H7 (cell line): ENCODE data around the gene CCDC92B. TPM values are rescaled to one million over a fixed set of nuclear protein-coding genes. Genes with fewer than 3 reads are reported as not detected.

Source experiments
- DNase-seq: peaks from one replicate; pipeline ENCODE4 v3.0.0; 2012
- H3K27me3 ChIP-seq: 2 replicates; pipeline ENCODE4 v1.6.0; 2011; ENCODE audit warnings: mild to moderate bottlenecking, low read length; ENCODE audit not compliant: control insufficient read depth, insufficient read depth
- H3K36me3 ChIP-seq: replicated peaks from 2 replicates; pipeline ENCODE4 v1.5.1; 2011; ENCODE audit warnings: low read length; ENCODE audit not compliant: control insufficient read depth, insufficient read depth
- H3K4me3 ChIP-seq: 2 replicates; pipeline ENCODE4 v1.5.1; 2011; ENCODE audit warnings: low read depth, mild to moderate bottlenecking, control low read depth, low read length, moderate library complexity; ENCODE audit not compliant: insufficient read depth
- total RNA-seq: library from RNA; depleted of rRNA; stranded (reverse); fragments of >200 nt; shearing (Covaris generic); gene quantifications from 2 replicates; pipeline ENCODE4 v1.2.3, GENCODE V29; 2014

The CCDC92B gene
- total RNA-seq, 1 experiment from 2014 or later: 2.5 TPM

DNA sequence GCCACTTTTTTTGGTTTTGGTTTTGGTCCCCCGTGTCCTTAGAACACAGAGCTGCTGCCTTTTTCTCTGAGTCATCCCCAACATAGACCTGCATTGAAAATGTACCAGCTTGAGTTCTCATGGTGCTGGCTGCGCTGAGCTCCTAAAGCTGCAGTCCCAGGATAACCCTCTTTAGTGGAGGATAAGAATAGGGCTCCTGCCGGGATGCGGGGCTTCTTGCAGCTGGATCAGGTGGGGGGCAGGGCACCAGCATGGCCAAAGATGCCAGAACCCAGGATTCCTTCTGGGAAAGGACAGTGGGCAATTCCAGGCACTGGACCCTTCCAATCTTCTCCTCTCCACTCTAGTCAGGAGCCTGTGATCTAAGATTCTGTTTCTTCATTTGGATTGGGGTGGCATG, 29.6 kb downstream of the CCDC92B start:
- peak; percentile 67 for DNase-seq

DNA sequence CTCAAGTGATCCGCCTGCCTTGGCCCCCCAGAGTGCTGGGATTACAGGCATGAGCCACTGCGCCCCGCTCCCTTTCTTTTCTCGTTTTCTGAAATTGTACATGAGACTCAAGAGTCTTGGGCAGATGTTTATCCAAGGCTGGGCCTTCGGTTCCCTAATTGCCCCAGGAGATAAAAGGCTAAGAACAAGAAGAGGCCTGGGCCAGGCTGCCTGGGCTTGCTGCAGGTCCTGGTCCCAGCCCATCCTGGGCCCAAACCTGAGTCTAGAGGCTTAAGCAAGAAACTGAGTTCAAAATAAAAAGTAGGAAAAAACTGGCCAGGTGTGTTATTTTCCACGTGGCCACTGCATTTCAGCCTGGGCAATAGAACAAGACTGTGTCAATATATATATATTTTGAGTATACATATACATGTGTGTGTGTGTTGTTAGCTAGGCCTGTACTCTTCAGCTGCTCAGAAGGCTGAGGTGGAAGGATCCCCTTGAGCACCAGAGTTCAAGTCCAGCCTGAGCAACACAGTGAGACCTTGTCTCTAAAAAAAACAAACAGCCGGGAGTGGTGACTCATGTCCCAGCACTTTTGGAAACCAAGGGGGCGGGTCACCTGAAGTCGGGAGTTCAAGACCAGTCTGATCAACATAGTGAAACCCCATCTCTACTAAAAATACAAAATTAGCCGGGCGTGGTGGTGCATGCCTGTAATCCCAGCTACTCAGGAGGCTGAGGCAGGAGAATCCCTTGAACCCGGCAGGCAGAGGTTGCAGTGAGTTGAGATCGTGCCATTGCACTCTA, 31.1 kb downstream of the CCDC92B start:
- Histone ChIP-seq H3K4me3 (no peak overlapping the region), H3K27me3 (no peaks in the 10 kb centered on the region), H3K36me3 (no peaks in the 10 kb centered on the region)
- no peak for DNase-seq

More for the DNA sequence above, 29.6 kb downstream of the CCDC92B start:
- Histone ChIP-seq H3K36me3 (no peaks in the 10 kb centered on the region), H3K27me3 (no peaks in the 10 kb centered on the region), H3K4me3 (no peak overlapping the region)

DNA sequence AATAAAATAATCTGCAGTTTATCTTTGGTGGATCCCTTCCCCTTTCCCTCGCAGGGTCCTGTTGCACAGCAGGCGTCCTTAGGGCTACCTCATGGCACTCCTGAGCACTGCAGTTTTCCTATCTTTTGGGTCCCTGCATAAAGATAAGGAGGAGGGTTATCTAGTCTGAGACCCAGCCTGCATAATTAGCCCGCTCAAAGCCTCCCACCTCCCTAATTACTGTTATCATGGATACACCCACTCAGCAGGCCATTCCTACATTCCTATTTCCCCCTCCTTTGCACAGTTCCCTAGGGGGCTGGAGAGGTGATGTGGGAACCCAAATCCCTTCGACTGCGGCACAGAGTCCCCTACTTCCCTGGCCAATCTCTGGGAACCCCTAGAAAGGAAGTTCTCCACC, 32.8 kb downstream of the CCDC92B start:
- H3K4me3 ChIP-seq: no peak overlapping the region
- peak; percentile 43 for DNase-seq
- H3K36me3 ChIP-seq: no peaks in the 10 kb centered on the region
- peaks cover 2% of the 10 kb centered on the region for H3K27me3 ChIP-seq

DNA sequence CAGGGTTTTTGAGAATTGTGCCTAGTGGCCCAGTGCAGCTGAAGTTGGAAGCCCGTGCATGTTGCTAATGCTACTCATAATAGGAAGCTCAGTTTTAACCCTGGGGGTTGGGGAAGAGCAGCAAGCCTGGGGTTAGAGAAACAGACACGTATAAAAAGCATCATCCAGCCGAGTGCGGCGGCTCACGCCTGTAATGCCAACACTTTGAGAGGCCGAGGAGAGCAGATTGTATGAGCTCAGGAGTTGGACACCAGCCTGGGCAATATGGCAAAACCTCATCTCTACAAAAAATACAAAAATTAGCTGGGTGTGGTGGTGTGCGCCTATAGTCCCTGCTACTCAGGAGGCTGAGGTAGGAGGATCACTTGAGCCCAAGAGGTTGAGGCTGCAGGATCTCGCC, 35.6 kb downstream of the CCDC92B start:
- Histone ChIP-seq H3K27me3 (peaks cover 5% of the 10 kb centered on the region), H3K4me3 (no peak overlapping the region), H3K36me3 (no peaks in the 10 kb centered on the region)
- no peak for DNase-seq

DNA sequence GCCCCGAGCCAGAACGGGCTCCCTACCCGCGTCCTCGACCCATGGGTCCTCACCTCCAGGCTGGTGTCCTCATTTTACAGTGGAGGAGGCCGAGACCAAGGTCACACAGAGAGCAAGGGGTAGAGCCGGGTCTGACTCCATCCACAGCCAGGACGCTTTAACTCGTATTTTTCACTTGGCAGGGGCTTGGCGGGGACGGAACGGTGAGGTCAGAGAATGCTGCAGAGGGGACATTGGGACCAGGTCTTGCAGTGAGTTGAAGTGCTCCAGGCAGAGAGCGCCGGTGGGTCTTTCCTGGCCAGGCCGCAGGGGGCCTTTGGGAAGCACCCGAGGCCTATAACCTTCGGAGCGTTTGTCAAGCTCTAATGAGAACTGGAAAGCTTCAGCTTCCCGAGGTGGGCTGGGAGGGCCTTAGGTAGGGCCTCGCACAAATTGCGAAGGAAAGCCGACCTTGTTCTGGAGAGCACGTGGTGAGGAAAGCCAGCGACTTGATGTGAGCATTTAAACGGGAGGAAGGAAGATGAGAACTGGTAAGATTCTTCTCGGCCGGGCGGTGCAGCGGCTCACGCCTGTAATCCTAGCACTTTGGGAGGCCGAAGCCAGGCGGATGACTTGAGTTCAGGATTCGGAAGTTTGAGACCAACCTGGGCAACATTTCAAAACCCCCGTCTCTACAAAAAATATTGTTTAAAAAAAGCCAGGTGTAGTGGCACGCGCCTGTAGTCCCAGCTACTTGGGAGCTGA, 37.0 kb downstream of the CCDC92B start:
- no peaks in the 10 kb centered on the region for H3K36me3 ChIP-seq
- no peak for DNase-seq

DNA sequence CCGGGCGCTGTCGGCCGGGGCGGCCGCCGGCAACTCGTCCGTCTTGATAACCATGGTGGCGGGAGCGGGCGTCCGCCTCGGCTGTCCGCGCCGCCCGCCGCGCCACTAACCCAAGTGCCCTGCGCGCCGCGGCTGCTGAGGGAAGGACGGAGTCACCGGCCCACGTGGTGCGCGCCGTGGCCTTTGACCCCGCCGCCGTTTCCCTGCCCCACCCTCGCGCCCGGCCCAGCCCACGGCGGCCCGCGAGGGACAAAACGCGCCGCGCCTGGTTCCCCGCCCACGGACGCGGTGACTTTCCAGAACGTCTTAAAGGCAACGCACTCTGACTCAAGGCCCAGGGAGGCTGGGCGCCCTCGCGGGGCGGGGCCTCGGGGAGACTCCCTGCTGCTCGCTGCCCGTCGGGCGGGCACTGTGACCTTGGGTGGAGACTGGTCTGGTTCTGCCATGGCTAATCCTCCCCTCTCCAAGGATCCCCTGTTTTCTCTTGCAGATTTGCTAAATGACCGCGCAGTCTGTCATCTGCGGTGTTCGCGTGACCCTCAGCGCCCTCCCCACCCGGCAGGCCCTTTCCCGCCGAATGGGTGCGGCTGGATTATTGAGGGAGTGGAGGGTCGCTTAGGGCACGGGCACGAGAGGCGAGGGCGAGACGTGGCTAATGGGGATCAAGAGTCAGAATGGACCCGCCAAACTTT, 37.7 kb downstream of the CCDC92B start, which contains the start of gene CLUH:
Gene CLUH (minus strand): TSS at position 157 of the 692 bp plus-strand sequence. CDS start 103 bp downstream, at position 54.
- Histone ChIP-seq H3K36me3 (no peaks in the 10 kb centered on the region), H3K27me3 (peaks cover 5% of the 10 kb centered on the region), H3K4me3 (peak within 1 kb of the TSS; percentile 71)
- peak; percentile 94 for DNase-seq

More for the DNA sequence above, 37.0 kb downstream of the CCDC92B start:
- Histone ChIP-seq H3K4me3 (peak overlapping the region; percentile 71), H3K27me3 (peaks cover 5% of the 10 kb centered on the region)

DNA sequence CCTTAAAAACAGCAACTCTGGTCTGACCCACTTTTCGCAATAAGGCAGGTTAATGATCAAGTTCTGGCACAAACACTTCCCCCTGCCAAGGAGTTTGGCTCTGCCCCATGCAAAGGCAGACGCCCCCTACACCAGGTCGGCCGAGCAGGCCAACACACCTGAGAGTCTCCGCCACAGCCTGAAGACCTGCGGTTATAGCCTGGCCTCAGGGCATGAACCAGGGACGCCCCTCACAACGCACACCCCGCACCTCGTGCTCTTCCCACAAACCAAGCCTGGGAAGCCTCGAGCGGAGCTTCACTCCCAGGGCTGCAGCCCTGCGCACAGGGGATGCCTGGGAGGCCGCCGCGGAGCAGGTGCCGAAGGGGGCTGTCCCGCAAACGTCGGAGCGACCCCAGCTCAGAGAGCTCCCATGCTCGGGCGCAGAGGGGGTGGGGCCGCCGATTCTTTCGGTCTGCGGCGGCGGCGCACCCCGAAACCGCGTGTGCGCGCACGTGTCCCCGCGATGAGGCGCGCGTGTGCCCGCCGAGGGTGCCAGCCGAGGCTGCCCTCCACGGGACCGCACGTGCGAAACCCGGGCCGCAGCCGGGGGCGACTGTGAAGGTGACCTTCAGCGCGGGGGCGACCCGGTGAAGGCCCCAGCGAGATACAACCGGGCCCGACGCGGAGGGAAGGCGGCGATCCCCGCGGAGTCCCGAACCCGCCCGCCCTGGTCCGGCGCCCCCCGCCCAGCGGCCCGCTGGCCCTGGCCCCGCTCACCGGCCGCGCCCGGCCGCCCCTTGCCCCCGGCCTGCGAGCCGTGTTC, 38.4 kb downstream of the CCDC92B start:
- Histone ChIP-seq H3K36me3 (no peaks in the 10 kb centered on the region), H3K4me3 (peak overlapping the region; percentile 71), H3K27me3 (peaks cover 5% of the 10 kb centered on the region)
- DNase-seq: peak; percentile 87

DNA sequence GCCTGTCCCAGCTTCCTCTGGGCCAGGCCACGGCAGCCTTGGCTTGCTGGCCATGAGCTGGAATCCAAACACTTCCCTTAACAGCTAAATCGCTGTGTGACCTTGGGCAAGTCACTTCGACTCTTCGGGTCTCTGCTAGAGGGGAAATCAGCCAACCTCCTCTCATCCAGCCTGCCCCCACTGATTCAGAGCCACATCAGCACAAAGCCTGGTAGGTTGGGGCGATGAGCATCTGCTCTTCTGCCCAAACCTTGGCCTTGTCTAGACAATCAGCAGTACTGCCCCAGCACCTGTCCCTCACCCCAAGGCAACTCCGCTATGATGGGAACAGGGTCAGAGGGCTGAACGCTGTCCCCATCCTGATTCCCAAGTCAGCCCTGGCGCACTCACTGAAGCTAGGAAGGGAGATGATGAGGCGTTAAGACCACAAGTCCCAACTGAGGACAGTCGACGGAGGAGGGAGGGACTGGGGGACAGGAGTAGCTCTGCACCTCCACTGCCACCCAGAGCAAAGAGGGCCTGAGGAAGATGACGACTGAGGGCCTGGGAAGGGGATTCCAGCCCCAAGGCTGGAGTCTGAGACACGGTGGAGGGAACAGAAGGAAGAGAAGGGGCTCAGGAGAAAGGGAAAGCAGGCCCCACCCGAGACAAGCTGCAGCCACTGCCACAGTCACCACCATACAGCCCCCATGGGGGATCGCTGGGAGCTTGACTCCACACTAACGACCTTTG, 39.2 kb downstream of the CCDC92B start:
- no peak for DNase-seq
- H3K36me3 ChIP-seq: no peaks in the 10 kb centered on the region
- H3K4me3 ChIP-seq: peak overlapping the region; percentile 71
- H3K27me3 ChIP-seq: peaks cover 5% of the 10 kb centered on the region

DNA sequence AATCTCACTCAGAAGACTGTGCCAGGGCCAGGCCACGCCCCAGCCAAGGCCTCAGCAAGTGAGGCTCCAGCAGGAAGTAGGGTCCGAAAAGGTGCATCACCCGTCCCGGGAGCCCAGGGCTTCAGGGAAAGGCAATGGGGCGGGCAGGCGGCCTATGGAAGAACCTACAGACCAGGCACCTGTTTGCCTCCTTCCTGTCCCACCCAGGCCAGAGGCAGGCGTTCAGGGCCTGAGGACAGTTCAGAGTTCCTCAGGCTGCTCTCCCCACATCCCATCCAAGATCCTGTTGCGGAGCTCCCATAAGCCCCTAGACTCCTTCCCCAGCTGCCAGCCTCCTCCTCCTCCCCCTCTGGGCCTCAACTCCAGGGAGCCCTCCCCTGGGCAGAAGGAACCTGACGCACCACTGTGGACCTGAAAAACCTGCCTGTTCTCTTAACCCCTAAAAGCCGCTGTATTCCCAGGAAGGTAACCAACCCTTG, 40.2 kb downstream of the CCDC92B start:
- no peak overlapping the region for H3K4me3 ChIP-seq

DNA sequence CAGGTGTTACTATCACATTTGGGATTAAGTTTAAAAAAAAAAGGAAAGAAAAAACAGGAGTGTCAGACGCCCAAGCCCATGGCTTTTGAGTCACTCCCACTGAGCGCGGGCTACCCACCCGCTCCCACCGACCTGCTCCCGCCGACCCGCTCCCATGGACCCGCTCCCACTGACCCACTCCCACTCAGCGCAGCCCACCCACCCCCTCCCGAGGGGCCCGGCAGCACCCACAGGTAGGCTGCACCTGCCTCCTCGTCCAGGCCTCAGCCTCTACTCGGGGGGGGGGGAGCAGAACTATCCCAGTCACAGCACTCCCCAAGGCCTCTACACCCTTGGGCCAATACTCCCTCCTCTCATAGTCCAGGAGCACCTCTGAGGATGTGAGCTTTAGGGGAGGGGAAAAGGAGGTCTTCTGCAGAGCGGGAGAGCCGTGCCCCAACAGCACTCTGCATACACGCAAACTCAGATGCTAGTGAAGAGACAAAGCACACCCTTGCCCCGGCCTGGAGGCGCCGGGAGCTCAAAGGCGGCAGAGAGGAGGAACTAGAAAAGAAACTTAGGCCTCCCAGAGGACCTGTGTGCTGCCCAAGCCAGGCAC, 40.8 kb downstream of the CCDC92B start:
- peak; percentile 71 for DNase-seq
- Histone ChIP-seq H3K36me3 (no peaks in the 10 kb centered on the region; the same call in 1 of the 2 replicates), H3K4me3 (no peak overlapping the region), H3K27me3 (peaks cover 5% of the 10 kb centered on the region)

More for the DNA sequence above, 40.2 kb downstream of the CCDC92B start:
- Histone ChIP-seq H3K27me3 (peaks cover 5% of the 10 kb centered on the region), H3K36me3 (no peaks in the 10 kb centered on the region)
- DNase-seq: no peak

DNA sequence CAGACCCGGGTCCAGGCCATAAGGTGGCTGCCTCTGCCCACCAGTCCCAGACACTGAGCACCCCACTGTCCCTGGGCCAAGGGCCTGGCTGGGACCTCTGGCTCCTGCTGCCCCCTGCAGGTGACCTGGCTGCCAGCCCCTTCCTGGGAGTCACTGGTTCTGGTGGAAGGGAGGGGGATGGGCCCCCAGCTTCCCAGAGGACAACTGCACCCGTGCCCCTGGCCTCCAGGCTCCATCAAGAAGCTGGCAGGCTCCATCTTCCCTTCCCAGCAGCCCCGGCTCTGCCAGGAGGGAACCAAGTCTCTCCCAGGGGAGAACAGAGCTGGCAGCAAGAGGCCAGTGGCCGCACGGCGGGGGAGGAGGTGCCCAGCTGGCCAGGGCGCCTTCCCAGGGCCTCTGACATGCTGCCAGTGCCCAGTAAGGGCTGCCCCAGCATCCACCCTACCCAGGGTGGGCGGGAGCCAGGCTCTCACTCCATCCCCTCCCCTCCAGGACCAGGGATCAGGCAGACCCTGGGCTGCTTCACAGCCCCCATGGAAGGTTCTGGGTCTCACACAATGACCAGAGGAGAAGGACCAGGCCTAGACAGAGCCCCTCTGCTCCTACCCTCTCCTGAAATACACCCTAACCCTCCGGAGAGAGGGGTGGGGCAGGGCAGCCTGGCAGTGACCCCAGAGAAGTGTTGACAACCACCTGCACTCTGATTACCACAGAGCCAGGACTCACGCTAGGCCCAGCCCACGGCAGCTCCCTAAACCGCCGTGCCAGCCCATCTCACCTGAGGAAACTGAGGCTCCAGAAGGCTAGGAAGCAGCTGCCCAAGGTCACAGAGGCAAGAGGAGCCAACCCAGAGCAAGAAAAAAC, 41.5 kb downstream of the CCDC92B start:
- Histone ChIP-seq H3K4me3 (no peak overlapping the region), H3K27me3 (peaks cover 5% of the 10 kb centered on the region), H3K36me3 (no peaks in the 10 kb centered on the region; the same call in 1 of the 2 replicates)
- DNase-seq: peak; percentile 94

DNA sequence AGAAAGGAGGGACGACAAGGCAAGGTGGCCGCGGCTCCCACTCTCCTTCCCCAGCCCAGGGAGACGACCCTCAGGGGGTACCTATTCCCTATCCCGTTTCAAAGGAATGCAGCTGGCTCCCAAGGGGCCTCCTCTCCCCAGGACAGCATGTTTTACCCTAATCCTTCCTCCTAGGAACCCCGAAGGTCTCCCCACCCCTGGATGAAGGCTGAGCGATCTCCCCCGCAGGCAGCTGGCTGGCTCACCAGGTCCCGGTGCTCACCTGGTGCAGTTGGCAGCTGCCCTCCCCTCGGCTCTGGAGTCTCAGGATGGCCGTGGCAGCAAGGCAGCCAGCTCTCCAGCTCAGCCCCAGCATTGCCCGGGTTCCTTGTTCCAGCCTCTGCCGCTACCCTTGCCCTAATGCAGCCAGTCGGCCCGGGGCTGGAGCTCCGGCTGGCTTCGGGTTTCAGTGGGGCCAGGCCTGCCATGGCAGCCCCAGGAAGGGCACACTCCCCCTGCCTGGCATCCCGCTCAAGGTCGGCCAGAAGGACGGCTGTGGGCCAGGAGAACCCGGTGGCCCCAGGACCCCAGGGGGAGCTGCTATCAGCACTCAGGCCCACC, 42.4 kb downstream of the CCDC92B start:
- peaks cover 3% of the 10 kb centered on the region; the same call in 1 of the 2 replicates for H3K27me3 ChIP-seq
- peak; percentile 72 for DNase-seq
- H3K4me3 ChIP-seq: no peak overlapping the region
- peaks cover 1% of the 10 kb centered on the region for H3K36me3 ChIP-seq
